ENCODE measurements around the gene FBXO2.

- no peak for TF ChIP-seq POLR2A (IDR thresholded peaks at IDR 0.05; ENCODE audit: low read length)
- TF ChIP-seq GATA1 (IDR thresholded peaks at IDR 0.05; ENCODE audit: low read depth, low read length), result no peak
Observed at GRCh38 chr1:11648039-11648438, 6.2 kb downstream of the FBXO2 start.

Measured in erythroblast (primary cell).